ENCODE measurements around the gene ERMP1.

ERMP1 gene

DNA sequence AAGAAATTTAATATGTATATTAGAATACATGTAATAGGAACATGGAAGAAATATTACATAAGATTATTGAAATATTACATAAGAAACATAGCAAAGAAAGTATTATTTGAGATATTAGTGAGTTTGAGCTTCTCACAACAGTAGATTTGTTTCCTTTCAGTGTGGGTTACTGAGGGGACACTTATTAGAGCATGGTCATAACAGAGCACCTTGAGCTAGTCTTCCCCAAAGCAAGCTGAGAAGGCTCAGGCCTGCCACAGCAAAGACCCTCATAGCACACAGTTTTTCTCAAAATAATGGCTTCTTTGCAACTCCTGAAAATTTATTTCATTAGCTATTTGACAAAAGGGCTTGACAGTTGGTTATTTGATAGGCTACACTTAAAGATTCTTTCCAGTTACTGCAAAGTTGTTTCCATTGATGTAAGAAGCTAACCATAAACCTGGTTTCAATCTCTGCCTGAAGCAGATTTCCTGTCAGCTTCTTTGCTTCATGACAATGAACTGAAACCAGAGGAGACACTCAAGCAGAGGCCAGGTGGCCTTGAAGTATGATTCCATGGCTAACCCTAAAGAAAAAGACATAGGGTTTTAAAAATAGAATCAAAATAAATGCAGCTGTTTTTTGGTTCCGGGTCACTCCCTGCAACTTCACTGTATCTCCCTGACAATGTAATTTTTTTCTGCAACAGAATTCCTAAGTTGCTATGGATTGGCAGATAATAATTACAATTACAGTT is 68.6 kb downstream of the ERMP1 start:
- H3K4me3 ChIP-seq (ENCODE audit: low read depth, low read length): no peak overlapping the region
- no peak for TF ChIP-seq CTCF (IDR thresholded peaks at IDR 0.05; ENCODE audit: borderline replicate concordance, insufficient read depth, low read depth, low read length)

- H3K4me3 ChIP-seq (ENCODE audit: low read depth, low read length): no peak overlapping the region
- no peak for TF ChIP-seq CTCF (IDR thresholded peaks at IDR 0.05; ENCODE audit: borderline replicate concordance, insufficient read depth, low read depth, low read length)
Observed at GRCh38 chr9:5762421-5762820, 70.5 kb downstream of the ERMP1 start.

GRCh38 chr9:5760338-5760737 is 72.6 kb downstream of the ERMP1 start:
- no peak for TF ChIP-seq CTCF (IDR thresholded peaks at IDR 0.05; ENCODE audit: borderline replicate concordance, insufficient read depth, low read depth, low read length)
- no peak overlapping the region for H3K4me3 ChIP-seq (ENCODE audit: low read depth, low read length)

GRCh38 chr9:5756633-5757032 is 76.3 kb downstream of the ERMP1 start:
- TF ChIP-seq CTCF (IDR thresholded peaks at IDR 0.05; ENCODE audit: borderline replicate concordance, insufficient read depth, low read depth, low read length): no peak
- no peak overlapping the region for H3K4me3 ChIP-seq (ENCODE audit: low read depth, low read length)

DNA sequence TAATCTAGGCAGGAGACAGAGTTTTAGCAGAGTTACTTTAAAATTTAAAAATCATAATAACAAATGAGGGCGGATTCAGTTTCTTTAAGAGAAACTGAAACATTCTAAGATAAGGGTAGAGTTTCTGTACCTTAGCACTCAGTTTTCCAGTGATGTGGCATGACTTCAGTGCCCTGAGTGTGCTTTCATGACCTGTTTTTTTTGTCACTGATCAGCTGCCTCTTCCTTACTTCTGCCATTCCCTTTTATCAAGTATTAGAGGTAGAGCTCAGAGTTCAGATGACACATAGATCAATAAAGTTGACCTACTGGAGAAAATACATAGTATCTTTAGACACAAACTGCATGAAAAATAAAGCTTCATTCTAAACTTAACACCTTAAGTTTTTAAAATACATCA is 82.3 kb downstream of the ERMP1 start:
- no peak overlapping the region for H3K4me3 ChIP-seq (ENCODE audit: low read depth, low read length)
- no peak for TF ChIP-seq CTCF (IDR thresholded peaks at IDR 0.05; ENCODE audit: borderline replicate concordance, insufficient read depth, low read depth, low read length)

DNA sequence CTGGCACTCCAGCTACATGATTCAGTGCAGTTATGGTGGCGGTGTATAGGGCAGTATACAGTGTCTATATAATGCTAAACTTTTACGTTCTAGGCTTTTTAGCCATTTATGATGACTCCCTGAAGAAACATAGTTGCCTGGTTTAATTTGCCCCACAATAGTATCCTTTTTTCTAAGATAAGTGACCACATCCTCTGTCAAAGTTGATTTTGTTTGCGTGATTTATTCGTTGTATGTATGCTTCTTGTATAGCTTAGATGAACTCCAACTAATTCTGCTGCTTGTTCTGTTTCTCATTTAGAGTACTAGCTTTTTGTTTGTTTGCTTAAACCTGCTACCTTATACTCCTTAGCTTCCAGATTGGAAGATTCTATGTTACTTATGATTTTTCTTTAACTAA is 83.6 kb downstream of the ERMP1 start:
- no peak for TF ChIP-seq CTCF (IDR thresholded peaks at IDR 0.05; ENCODE audit: borderline replicate concordance, insufficient read depth, low read depth, low read length)
- no peak overlapping the region for H3K4me3 ChIP-seq (ENCODE audit: low read depth, low read length)

DNA sequence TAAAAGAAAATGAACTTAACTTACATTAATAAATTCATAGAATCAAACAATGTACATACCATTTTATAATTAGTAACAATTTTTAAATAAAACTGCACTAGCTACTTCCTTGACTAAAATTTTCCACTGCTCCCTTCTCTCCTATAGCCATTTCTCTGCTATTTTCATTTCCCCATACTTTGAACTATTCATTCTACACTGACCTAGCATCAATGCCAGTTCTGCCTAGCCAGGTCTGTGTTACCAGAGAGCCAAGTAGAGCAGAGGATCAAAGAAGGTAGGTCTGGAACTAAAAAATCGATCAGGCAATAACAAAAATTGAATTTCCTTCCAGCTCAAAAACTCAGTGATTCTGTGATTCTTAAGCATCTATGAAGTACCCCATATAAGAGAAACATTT is 84.5 kb downstream of the ERMP1 start:
- TF ChIP-seq CTCF (IDR thresholded peaks at IDR 0.05; ENCODE audit: borderline replicate concordance, insufficient read depth, low read depth, low read length): no peak
- no peak overlapping the region for H3K4me3 ChIP-seq (ENCODE audit: low read depth, low read length)
